Prostate gland (tissue), 2 donors: Measurements from ENCODE around the gene DLK1. TPM values are rescaled to one million over a fixed set of nuclear protein-coding genes. Genes with fewer than 3 reads are reported as not detected.

Source experiments
- DNase-seq: peaks from one replicate; pipeline ENCODE4 v3.0.0-alpha.2; 2019; ENCODE audit warnings: low spot score
- H3K27ac ChIP-seq, 2 donors: fragments of 200-600 bp; sonication (generic); 2 replicates each; pipeline ENCODE4 v1.5.1; 2017 to 2019
- H3K27me3 ChIP-seq: fragments of 200-600 bp; sonication (generic); replicated peaks from 2 replicates; pipeline ENCODE4 v1.5.1; 2019; ENCODE audit not compliant: insufficient read depth
- H3K36me3 ChIP-seq, 2 donors: fragments of 200-600 bp; sonication (generic); 1 replicate in 1 of 2; 2 replicates in 1 of 2; pipeline versions ENCODE4 v1.5.1 to v1.8.1; 2017 to 2019
- H3K4me1 ChIP-seq: fragments of 200-600 bp; sonication (generic); replicated peaks from 2 replicates; pipeline ENCODE4 v1.5.1; 2019
- H3K4me3 ChIP-seq, 2 donors: fragments of 200-600 bp; sonication (generic); 2 replicates each; pipeline ENCODE4 v1.5.1; 2017 to 2019
- H3K9me3 ChIP-seq: fragments of 200-600 bp; sonication (generic); 2 replicates; pipeline ENCODE4 v1.5.1; 2017
- POLR2A ChIP-seq: fragments of 450-650 bp; IDR thresholded peaks from one replicate; pipeline ENCODE4 v1.6.1; 2016; ENCODE audit warnings: antibody characterized with exemption, mild to moderate bottlenecking
- POLR2AphosphoS5 ChIP-seq: sonication (generic); formaldehyde crosslinking; IDR thresholded peaks from one replicate; pipeline ENCODE4 v1.6.1; 2017; ENCODE audit warnings: antibody characterized with exemption
- WGBS: methylation state at CpG from one replicate; pipeline ENCODE4 v1.1.5; 2018; 5-methylcytosine and 5-hydroxymethylcytosine counted together
- intact Hi-C: fragments of 100-400 bp; cut with DNase I; formaldehyde crosslinking; loops from one replicate; pipeline ENCODE4 v1.14.2; 2022
- total RNA-seq, 2 donors: library from RNA; depleted of rRNA; stranded (reverse); fragments of >200 nt; gene quantifications; one replicate each; pipeline ENCODE4 v1.1.0, GENCODE V29; 2016
- TF ChIP-seq, protein P1 (sequence below), 4 experiments: fragments of 200-600 bp in 2 of 4; fragments of 450-650 bp in 2 of 4; sonication (generic) in 2 of 4; IDR thresholded peaks; 1 replicate in 3 of 4; 2 replicates in 1 of 4; pipeline ENCODE4 v1.5.1; 2016 to 2019; ENCODE audit warnings: antibody characterized with exemption in 4 of 4, mild to moderate bottlenecking in 2 of 4, moderate library complexity in 2 of 4

The DLK1 gene
- total RNA-seq, 2 donors from 2014 or later = 0.14 to 100.0 TPM

- Histone ChIP-seq H3K36me3 (no peaks in the 10 kb centered on the region), H3K9me3 (no peaks in the 10 kb centered on the region), H3K27ac (no peak overlapping the region), H3K4me3 (no peak overlapping the region), H3K4me1 (no peaks in the 10 kb centered on the region), H3K27me3 (peaks cover 2% of the 10 kb centered on the region)
- no peak for TF ChIP-seq POLR2AphosphoS5
- no peak for TF ChIP-seq POLR2A
- TF ChIP-seq, protein P1, sequence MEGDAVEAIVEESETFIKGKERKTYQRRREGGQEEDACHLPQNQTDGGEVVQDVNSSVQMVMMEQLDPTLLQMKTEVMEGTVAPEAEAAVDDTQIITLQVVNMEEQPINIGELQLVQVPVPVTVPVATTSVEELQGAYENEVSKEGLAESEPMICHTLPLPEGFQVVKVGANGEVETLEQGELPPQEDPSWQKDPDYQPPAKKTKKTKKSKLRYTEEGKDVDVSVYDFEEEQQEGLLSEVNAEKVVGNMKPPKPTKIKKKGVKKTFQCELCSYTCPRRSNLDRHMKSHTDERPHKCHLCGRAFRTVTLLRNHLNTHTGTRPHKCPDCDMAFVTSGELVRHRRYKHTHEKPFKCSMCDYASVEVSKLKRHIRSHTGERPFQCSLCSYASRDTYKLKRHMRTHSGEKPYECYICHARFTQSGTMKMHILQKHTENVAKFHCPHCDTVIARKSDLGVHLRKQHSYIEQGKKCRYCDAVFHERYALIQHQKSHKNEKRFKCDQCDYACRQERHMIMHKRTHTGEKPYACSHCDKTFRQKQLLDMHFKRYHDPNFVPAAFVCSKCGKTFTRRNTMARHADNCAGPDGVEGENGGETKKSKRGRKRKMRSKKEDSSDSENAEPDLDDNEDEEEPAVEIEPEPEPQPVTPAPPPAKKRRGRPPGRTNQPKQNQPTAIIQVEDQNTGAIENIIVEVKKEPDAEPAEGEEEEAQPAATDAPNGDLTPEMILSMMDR (IDR thresholded peaks at IDR 0.05) = no peak
- 90% methylated on average over 9 of the region's 9 CpGs for WGBS
- DNase-seq = no peak
- intact Hi-C loops = no loop called here
Observed at GRCh38 chr14:100772607-100773165, 46.0 kb downstream of the DLK1 start.

DNA sequence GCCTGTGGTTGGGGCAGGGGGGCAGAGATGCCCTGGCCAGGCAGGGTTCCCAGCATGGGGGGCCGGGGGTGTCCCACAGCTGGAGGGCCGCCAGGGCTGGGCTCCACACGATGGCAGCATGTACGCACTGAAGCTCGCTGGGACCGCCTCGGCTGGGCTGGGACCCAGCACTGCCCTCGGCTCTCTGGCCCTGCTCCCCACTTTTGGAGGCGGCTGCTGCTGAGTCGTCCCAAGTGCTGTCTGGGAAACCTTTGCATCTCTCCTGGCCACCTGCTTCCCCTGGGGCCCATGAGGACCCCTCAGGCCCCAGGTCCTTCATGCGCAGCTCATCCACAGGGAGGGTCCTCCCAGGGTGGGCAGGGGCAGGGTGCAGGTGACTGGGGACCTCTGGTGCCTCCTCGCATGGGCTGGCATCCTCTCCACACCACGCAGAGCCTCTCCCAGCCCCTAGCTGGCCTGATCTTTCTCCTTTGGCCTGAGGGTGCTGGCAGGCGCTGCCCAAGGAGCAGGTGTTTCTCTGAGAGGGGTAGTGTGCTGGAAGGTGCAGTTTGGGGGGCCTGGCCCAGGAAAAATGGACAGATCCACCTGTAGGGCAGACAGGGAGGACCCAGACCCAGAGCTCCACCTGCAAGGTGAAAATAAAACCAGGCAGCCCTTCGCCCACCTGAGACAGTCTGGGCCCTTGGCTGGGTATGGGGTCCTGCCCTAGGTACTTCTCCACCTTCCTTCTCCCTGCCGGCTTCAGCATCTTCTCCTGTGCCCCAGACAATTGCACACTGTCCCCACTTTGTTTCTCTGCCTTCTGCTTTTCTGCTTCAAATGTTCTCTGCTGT is 46.9 kb downstream of the DLK1 start:
- no peaks in the 10 kb centered on the region for H3K4me1 ChIP-seq
- TF ChIP-seq, protein P1 (IDR thresholded peaks at IDR 0.05) = no peak
- TF ChIP-seq POLR2A (no peak), POLR2AphosphoS5 (no peak)
- H3K4me3 ChIP-seq = no peak overlapping the region
- H3K9me3 ChIP-seq = no peaks in the 10 kb centered on the region
- intact Hi-C loops = no loop called here
- peaks cover 2% of the 10 kb centered on the region for H3K27me3 ChIP-seq
- no peak for DNase-seq
- 70% methylated on average over 16 of the region's 16 CpGs for WGBS
- H3K36me3 ChIP-seq = no peaks in the 10 kb centered on the region
- H3K27ac ChIP-seq = no peak overlapping the region

- no peak overlapping the region for H3K27ac ChIP-seq
- intact Hi-C loops = no loop called here
- H3K36me3 ChIP-seq = no peaks in the 10 kb centered on the region
- H3K4me1 ChIP-seq = no peaks in the 10 kb centered on the region
- TF ChIP-seq, protein P1 (IDR thresholded peaks at IDR 0.05) = no peak
- WGBS = 95% methylated on average over 9 of the region's 9 CpGs
- no peaks in the 10 kb centered on the region for H3K9me3 ChIP-seq
- H3K27me3 ChIP-seq = peaks cover 2% of the 10 kb centered on the region
- no peak for DNase-seq
- no peak overlapping the region for H3K4me3 ChIP-seq
Observed at GRCh38 chr14:100774164-100774537, 47.5 kb downstream of the DLK1 start.

- H3K9me3 ChIP-seq = no peaks in the 10 kb centered on the region
- no peak for TF ChIP-seq POLR2A
- TF ChIP-seq, protein P1 (IDR thresholded peaks at IDR 0.05) = no peak
- no peak for TF ChIP-seq POLR2AphosphoS5
- no peaks in the 10 kb centered on the region for H3K4me1 ChIP-seq
- WGBS = 87% methylated on average over 8 of the region's 8 CpGs
- H3K36me3 ChIP-seq = no peaks in the 10 kb centered on the region
- intact Hi-C loops = no loop called here
- no peak overlapping the region for H3K4me3 ChIP-seq
- DNase-seq = no peak
- peaks cover 2% of the 10 kb centered on the region for H3K27me3 ChIP-seq
- no peak overlapping the region for H3K27ac ChIP-seq
Observed at GRCh38 chr14:100775351-100775830, 48.7 kb downstream of the DLK1 start.
